Measurements from ENCODE around the gene FAM217A. TPM values are rescaled to one million over a fixed set of nuclear protein-coding genes. Genes with fewer than 3 reads are reported as not detected.

Gene FAM217A
- total RNA-seq, 1 donor from 2014 or later, result not detected

- no peaks in the 10 kb centered on the region for H3K9me3 Mint-ChIP-seq (ENCODE audit: unreplicated experiment)
- peaks cover 3% of the 10 kb centered on the region for H3K27me3 Mint-ChIP-seq (ENCODE audit: unreplicated experiment)
- H3K4me3 Mint-ChIP-seq (ENCODE audit: unreplicated experiment), result no peak overlapping the region
- no peaks in the 10 kb centered on the region for H3K4me1 Mint-ChIP-seq (ENCODE audit: unreplicated experiment)
- TF ChIP-seq CTCF (IDR thresholded peaks at IDR 0.05; ENCODE audit: unreplicated experiment), result no peak
- DNase-seq (ENCODE audit: low spot score), result no peak
- no peak overlapping the region for H3K27ac Mint-ChIP-seq (ENCODE audit: unreplicated experiment)
- H3K36me3 Mint-ChIP-seq (ENCODE audit: low read depth, unreplicated experiment), result peaks cover 5% of the 10 kb centered on the region
Observed at GRCh38 chr6:4031442-4031841, 47.5 kb downstream of the FAM217A start.

- peaks cover 3% of the 10 kb centered on the region for H3K27me3 Mint-ChIP-seq (ENCODE audit: unreplicated experiment)
- no peaks in the 10 kb centered on the region for H3K4me1 Mint-ChIP-seq (ENCODE audit: unreplicated experiment)
- no peak for DNase-seq (ENCODE audit: low spot score)
- TF ChIP-seq CTCF (IDR thresholded peaks at IDR 0.05; ENCODE audit: unreplicated experiment), result no peak
- H3K4me3 Mint-ChIP-seq (ENCODE audit: unreplicated experiment), result no peak overlapping the region
- peaks cover 5% of the 10 kb centered on the region for H3K36me3 Mint-ChIP-seq (ENCODE audit: low read depth, unreplicated experiment)
- no peaks in the 10 kb centered on the region for H3K9me3 Mint-ChIP-seq (ENCODE audit: unreplicated experiment)
- no peak overlapping the region for H3K27ac Mint-ChIP-seq (ENCODE audit: unreplicated experiment)
Observed at GRCh38 chr6:4030669-4031068, 48.3 kb downstream of the FAM217A start.

GRCh38 chr6:4029687-4030086 is 49.2 kb downstream of the FAM217A start:
- Mint-ChIP-seq H3K27ac (ENCODE audit: unreplicated experiment) (no peak overlapping the region), H3K27me3 (ENCODE audit: unreplicated experiment) (peaks cover 3% of the 10 kb centered on the region), H3K36me3 (ENCODE audit: low read depth, unreplicated experiment) (peaks cover 5% of the 10 kb centered on the region), H3K4me1 (ENCODE audit: unreplicated experiment) (no peaks in the 10 kb centered on the region), H3K4me3 (ENCODE audit: unreplicated experiment) (peak overlapping the region; percentile 7), H3K9me3 (ENCODE audit: unreplicated experiment) (no peaks in the 10 kb centered on the region)
- TF ChIP-seq CTCF (IDR thresholded peaks at IDR 0.05; ENCODE audit: unreplicated experiment), result no peak
- no peak for DNase-seq (ENCODE audit: low spot score)

GRCh38 chr6:4028051-4028450 is 50.9 kb downstream of the FAM217A start:
- no peak for TF ChIP-seq CTCF (IDR thresholded peaks at IDR 0.05; ENCODE audit: unreplicated experiment)
- Mint-ChIP-seq H3K36me3 (ENCODE audit: low read depth, unreplicated experiment) (peaks cover 5% of the 10 kb centered on the region), H3K27me3 (ENCODE audit: unreplicated experiment) (peaks cover 3% of the 10 kb centered on the region), H3K9me3 (ENCODE audit: unreplicated experiment) (no peaks in the 10 kb centered on the region), H3K4me3 (ENCODE audit: unreplicated experiment) (no peak overlapping the region), H3K4me1 (ENCODE audit: unreplicated experiment) (peaks cover 5% of the 10 kb centered on the region), H3K27ac (ENCODE audit: unreplicated experiment) (no peak overlapping the region)
- no peak for DNase-seq (ENCODE audit: low spot score)

- TF ChIP-seq CTCF (IDR thresholded peaks at IDR 0.05; ENCODE audit: unreplicated experiment), result no peak
- no peak overlapping the region for H3K4me3 Mint-ChIP-seq (ENCODE audit: unreplicated experiment)
- H3K36me3 Mint-ChIP-seq (ENCODE audit: low read depth, unreplicated experiment), result no peaks in the 10 kb centered on the region
- no peak for DNase-seq (ENCODE audit: low spot score)
- no peaks in the 10 kb centered on the region for H3K27me3 Mint-ChIP-seq (ENCODE audit: unreplicated experiment)
- H3K9me3 Mint-ChIP-seq (ENCODE audit: unreplicated experiment), result no peaks in the 10 kb centered on the region
- no peak overlapping the region for H3K27ac Mint-ChIP-seq (ENCODE audit: unreplicated experiment)
- peaks cover 21% of the 10 kb centered on the region for H3K4me1 Mint-ChIP-seq (ENCODE audit: unreplicated experiment)
Observed at GRCh38 chr6:4025681-4026080, 53.3 kb downstream of the FAM217A start.

All from endothelial cell (in vitro differentiated cells).